AG09309 (cell line): ENCODE measurements around the gene CYP4F12.

ENCODE experiments used
- DNase-seq: peaks from one replicate; pipeline ENCODE4 v3.0.0-alpha.2; 2010; ENCODE audit warnings: low read depth
- H3K4me3 ChIP-seq: 2 replicates; pipeline ENCODE4 v1.5.1; 2011; ENCODE audit warnings: mild to moderate bottlenecking, low read depth, low read length, moderate library complexity; ENCODE audit not compliant: control insufficient read depth
- CTCF ChIP-seq: IDR thresholded peaks from 2 replicates; pipeline ENCODE4 v1.5.1; 2011; ENCODE audit warnings: mild to moderate bottlenecking, low read depth, low read length, inconsistent platforms; ENCODE audit not compliant: insufficient read depth, control insufficient read depth; ENCODE audit errors: missing control alignments

Gene CYP4F12

GRCh38 chr19:15666883-15667282, 6.0 kb upstream of the CYP4F12 start:
- H3K4me3 ChIP-seq, result no peak overlapping the region
- DNase-seq, result no peak
- TF ChIP-seq CTCF, result no peak

- TF ChIP-seq CTCF, result no peak
- H3K4me3 ChIP-seq, result no peak overlapping the region
- no peak for DNase-seq
Measured at GRCh38 chr19:15669440-15669839, 3.4 kb upstream of the CYP4F12 start.

GRCh38 chr19:15669891-15670290, 3.0 kb upstream of the CYP4F12 start:
- DNase-seq, result no peak
- TF ChIP-seq CTCF, result no peak
- no peak overlapping the region for H3K4me3 ChIP-seq

GRCh38 chr19:15671237-15671821, 1.6 kb upstream of the CYP4F12 start:
- no peak overlapping the region for H3K4me3 ChIP-seq
- no peak for TF ChIP-seq CTCF
- DNase-seq, result no peak

GRCh38 chr19:15671891-15672579, 852 bp upstream of the CYP4F12 start:
- no peak for DNase-seq
- TF ChIP-seq CTCF, result no peak
- no peak overlapping the region for H3K4me3 ChIP-seq

GRCh38 chr19:15673176-15673654, 328 bp downstream of the CYP4F12 start:
- no peak for DNase-seq
- H3K4me3 ChIP-seq, result no peak overlapping the region
- no peak for TF ChIP-seq CTCF
